ENCODE results near the gene ARHGEF19. TPM values are rescaled to one million over a fixed set of nuclear protein-coding genes. Genes with fewer than 3 reads are reported as not detected.

ARHGEF19 gene
- total and polyA plus RNA-seq, 7 donors = 0.99 to 2.4 (median 1.3) TPM

DNA sequence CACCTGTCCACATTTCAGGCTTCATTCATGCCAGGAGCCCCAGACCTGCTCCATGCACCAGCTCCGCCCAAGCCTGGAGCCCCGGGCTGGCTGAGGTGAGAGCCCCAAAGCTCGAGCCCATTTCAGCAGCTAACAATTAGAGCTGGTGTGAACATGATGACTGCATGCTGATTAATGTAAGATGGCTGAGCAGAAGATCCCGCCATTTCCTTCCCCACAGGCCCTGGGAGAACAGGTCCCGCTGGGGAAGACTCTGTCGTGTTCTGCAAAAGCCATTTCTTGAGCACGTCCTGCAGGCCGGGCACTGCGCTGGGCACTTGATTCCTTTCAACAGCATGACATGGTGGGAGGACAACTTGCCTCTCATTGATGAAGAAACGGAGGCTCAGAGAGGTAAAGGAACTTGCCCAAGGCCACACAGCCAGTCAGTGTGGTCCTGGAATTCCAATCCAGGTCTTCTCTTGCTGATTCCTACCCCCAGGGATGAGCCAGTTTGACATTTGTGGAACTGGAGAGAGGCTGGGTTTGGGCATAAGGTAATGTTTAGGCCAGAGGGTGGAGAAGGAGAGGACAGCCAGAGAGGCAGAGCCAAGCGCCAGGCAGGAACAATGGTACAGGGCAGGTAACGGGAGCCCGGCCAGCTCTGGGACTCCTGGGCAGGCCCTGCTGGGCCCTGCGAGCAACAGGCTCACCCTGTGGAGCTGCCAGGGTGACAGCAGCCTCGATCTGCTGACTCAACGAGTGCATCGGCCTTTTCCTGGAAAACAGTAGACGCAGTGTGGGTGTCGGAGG, 28.5 kb downstream of the ARHGEF19 start:
- DNase-seq = no peak
- no peak overlapping the region for H3K27ac ChIP-seq
- WGBS, 3 donors = 75 to 82% (median 76%) methylated on average over 19 of the region's 19 CpGs
- H3K9me3 ChIP-seq = no peaks in the 10 kb centered on the region
- no peaks in the 10 kb centered on the region for H3K36me3 ChIP-seq (ENCODE audit: insufficient read depth in 1 of 2, low read depth in 1 of 2)
- H3K27me3 ChIP-seq (ENCODE audit: insufficient read depth in 3 of 3, low read length in 2 of 3) = peaks cover 0 to 7% (median 1%) of the 10 kb centered on the region in 3 donors
- peaks cover 6% of the 10 kb centered on the region for H3K4me1 ChIP-seq
- TF ChIP-seq, protein P1, sequence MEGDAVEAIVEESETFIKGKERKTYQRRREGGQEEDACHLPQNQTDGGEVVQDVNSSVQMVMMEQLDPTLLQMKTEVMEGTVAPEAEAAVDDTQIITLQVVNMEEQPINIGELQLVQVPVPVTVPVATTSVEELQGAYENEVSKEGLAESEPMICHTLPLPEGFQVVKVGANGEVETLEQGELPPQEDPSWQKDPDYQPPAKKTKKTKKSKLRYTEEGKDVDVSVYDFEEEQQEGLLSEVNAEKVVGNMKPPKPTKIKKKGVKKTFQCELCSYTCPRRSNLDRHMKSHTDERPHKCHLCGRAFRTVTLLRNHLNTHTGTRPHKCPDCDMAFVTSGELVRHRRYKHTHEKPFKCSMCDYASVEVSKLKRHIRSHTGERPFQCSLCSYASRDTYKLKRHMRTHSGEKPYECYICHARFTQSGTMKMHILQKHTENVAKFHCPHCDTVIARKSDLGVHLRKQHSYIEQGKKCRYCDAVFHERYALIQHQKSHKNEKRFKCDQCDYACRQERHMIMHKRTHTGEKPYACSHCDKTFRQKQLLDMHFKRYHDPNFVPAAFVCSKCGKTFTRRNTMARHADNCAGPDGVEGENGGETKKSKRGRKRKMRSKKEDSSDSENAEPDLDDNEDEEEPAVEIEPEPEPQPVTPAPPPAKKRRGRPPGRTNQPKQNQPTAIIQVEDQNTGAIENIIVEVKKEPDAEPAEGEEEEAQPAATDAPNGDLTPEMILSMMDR (IDR thresholded peaks at IDR 0.05) = no peak
- intact Hi-C loops (cut with DNase I) = loop anchor here in 1 of 2 donors (5.0 kb wide), 1 partner anchor 42 kb away; no protein-coding TSS in a partner anchor
- H3K4me3 ChIP-seq = no peak overlapping the region
- no peak for ATAC-seq

DNA sequence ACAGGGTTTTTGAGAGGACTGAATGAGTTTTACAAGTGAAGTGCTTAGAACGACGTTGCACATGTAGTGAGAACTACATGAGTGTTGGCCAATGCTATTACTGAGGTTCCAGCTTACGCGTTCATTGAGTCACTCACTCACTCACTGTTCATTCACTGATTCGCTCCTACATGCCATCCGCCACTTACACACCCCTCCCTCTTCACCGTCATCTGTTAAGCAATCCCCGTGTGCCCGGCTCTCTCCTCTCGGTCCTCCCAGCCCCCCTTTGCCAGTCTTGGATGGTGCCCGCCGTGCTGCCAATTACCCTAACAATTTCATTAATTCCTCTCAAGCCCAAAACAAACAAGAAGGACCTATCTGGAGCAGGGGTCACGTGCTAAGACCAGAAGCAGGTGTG, 29.3 kb downstream of the ARHGEF19 start:
- Histone ChIP-seq H3K36me3 (ENCODE audit: insufficient read depth in 1 of 2, low read depth in 1 of 2) (no peaks in the 10 kb centered on the region), H3K27ac (no peak overlapping the region), H3K4me3 (no peak overlapping the region), H3K27me3 (ENCODE audit: insufficient read depth in 3 of 3, low read length in 2 of 3) (no peaks in the 10 kb centered on the region), H3K4me1 (peaks cover 6% of the 10 kb centered on the region), H3K9me3 (no peaks in the 10 kb centered on the region)
- TF ChIP-seq, protein P1 (IDR thresholded peaks at IDR 0.05) = no peak
- WGBS, 3 donors = 42 to 74% (median 67%) methylated on average over 13 of the region's 13 CpGs
- DNase-seq = peak in 1 of 2 donors; percentile 71
- intact Hi-C loops (cut with DNase I) = loop anchor here in 1 of 2 donors (5.0 kb wide), 1 partner anchor 41 kb away; no protein-coding TSS in a partner anchor
- ATAC-seq = peak in 3 of 4 donors; percentile 43 to 57 (median 51)

DNA sequence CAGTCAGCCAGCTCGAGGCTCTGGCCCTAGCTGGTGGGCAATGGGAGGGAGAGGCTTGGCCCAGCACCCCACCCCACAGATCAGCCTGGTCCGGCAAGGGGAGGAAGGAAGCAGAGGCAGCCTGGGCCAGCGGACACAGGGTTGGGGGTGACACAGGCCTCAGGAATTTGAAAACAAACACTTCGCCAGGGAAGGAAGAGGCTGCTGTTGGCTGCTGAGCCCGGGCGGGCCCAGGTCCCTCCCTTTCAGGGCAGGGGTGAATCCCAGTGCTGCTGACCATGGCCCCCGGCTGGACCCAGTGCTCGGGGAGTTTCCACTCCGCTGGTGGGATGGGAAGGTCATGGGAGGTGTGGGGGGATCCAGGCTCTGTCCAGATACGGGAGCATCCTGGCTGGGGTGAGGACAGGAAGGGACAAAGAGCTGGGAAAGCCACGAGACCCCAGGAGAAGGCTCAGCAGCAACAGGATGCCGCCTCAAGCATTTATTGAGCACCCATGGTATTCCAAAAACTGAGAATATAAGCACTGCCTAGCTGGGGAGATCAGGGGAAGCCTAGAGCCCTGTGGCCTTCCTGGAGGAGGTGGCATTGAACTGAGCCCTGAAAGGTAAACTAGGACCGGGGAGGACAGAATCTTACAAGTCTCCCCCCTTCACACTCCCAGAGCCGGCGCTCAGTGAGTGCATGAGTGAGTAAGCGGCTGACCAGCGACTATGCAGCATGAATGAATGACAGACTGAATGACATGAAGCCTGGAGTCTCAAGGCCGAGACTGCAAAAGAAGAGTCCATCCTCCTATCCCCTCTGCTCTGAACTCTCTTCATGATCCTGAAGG, 30.3 kb downstream of the ARHGEF19 start:
- peak overlapping the region; percentile 68 for H3K27ac ChIP-seq
- H3K4me1 ChIP-seq = peaks cover 6% of the 10 kb centered on the region
- WGBS, 3 donors = 46 to 54% (median 53%) methylated on average over 17 to 18 of the region's 18 CpGs
- intact Hi-C loops (cut with DNase I) = loop anchor here in 1 of 2 donors (5.0 kb wide), 1 partner anchor 40 kb away; no protein-coding TSS in a partner anchor
- ATAC-seq (peak; percentile 80 to 87 (median 82)), DNase-seq (peak; percentile 84 to 90)
- TF ChIP-seq, protein P1 (IDR thresholded peaks at IDR 0.05) = no peak
- H3K9me3 ChIP-seq = no peaks in the 10 kb centered on the region
- H3K36me3 ChIP-seq (ENCODE audit: insufficient read depth in 1 of 2, low read depth in 1 of 2) = no peaks in the 10 kb centered on the region
- H3K4me3 ChIP-seq = no peak overlapping the region
- H3K27me3 ChIP-seq (ENCODE audit: insufficient read depth in 3 of 3, low read length in 2 of 3) = no peaks in the 10 kb centered on the region

DNA sequence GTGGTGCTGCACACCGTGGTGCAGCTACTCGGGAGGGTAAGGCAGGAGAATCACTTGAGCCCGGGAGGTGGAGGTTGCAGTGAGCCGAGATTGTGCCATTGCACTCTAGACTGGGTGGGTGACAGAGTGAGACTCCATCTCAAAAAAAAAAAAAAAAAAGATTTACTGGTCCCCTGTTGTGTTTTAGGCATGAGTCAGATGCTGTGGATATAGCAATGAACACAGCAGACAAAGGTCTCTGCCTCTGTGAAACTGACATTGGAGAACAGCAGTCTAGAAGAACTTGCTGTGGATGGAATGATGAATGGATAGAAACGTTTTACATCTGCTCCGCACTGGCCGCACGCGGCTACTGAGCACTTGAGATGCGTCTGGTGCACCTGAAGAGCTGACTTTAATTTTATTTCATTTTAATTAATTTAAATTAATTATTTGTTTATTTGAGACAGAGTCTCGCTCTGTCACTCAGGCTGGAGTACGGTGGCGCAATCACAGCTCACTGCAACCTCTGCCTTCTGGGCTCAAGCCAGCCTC, 32.1 kb downstream of the ARHGEF19 start:
- ATAC-seq (no peak), DNase-seq (no peak)
- WGBS, 3 donors = 87 to 92% (median 88%) methylated on average over 13 of the region's 13 CpGs
- Histone ChIP-seq H3K27me3 (ENCODE audit: insufficient read depth in 3 of 3, low read length in 2 of 3) (peaks cover 0 to 5% (median 0%) of the 10 kb centered on the region in 3 donors), H3K4me3 (no peak overlapping the region), H3K9me3 (no peaks in the 10 kb centered on the region), H3K27ac (no peak overlapping the region), H3K4me1 (peaks cover 14% of the 10 kb centered on the region), H3K36me3 (ENCODE audit: insufficient read depth in 1 of 2, low read depth in 1 of 2) (no peaks in the 10 kb centered on the region)
- TF ChIP-seq, protein P1 (IDR thresholded peaks at IDR 0.05) = no peak
- intact Hi-C loops (cut with DNase I) = loop anchor here in 1 of 2 donors (5.0 kb wide), 1 partner anchor 38 kb away; no protein-coding TSS in a partner anchor
